Motor neuron (in vitro differentiated cells): ENCODE measurements around the gene CARMIL3. TPM values are rescaled to one million over a fixed set of nuclear protein-coding genes. Genes with fewer than 3 reads are reported as not detected.
A peak's percentile ranks its signal among the peaks of the same experiment; 100 is the strongest.
"Not testable (repeated sequence)": the region's sequence is repeated elsewhere in the genome, so short reads cannot be mapped to it uniquely, and the experiment has no call there.

ENCODE experiments used
- ATAC-seq, 8 experiments: fragments of 200-7000 bp; cut with Tn5 transposase; replicated peaks in 6 of 8; 2 replicates each; pipeline ENCODE4 v1.8.0; 2021; ENCODE audit warnings: mild to moderate bottlenecking in 8 of 8, moderate library complexity in 8 of 8
- H3K27ac ChIP-seq, 2 donors: fragments of 250-450 bp; sonication (Bioruptor Pico); 2 replicates each; pipeline ENCODE4 v1.9.0; 2021; ENCODE audit warnings: antibody characterized with exemption in 2 of 2, mild to moderate bottlenecking in 2 of 2, moderate library complexity in 1 of 2
- H3K4me1 ChIP-seq, 2 donors: fragments of 250-450 bp; sonication (Bioruptor Pico); replicated peaks in 1 of 2; 2 replicates each; pipeline ENCODE4 v1.6.1; 2021; ENCODE audit warnings: antibody characterized with exemption in 2 of 2, mild to moderate bottlenecking in 2 of 2, moderate library complexity in 1 of 2
- H3K4me3 ChIP-seq, 5 donors: fragments of 250-450 bp; sonication (Bioruptor Pico); 2 replicates each; pipeline ENCODE4 v1.9.0; 2021; ENCODE audit warnings: antibody characterized with exemption in 5 of 5, mild to moderate bottlenecking in 5 of 5, moderate library complexity in 4 of 5
- WGBS, 10 experiments: fragments of 450-650 bp; shearing (Covaris generic); methylation state at CpG; one replicate each; pipeline ENCODE4 v1.0.0; 2022; 5-methylcytosine and 5-hydroxymethylcytosine counted together
- in situ Hi-C, 9 experiments: fragments of 400-800 bp; cut with MboI; loops; one replicate each; pipeline ENCODE4 v1.15.0; 2021; ENCODE audit warnings: low sequenced_read_pairs in 9 of 9, low pct_unique_long_range_greater_than_20kb in 2 of 9; ENCODE audit not compliant: unreplicated experiment in 9 of 9
- total RNA-seq, 8 experiments: library from RNA; unstranded; fragments of 300-600 nt; gene quantifications; 2 replicates each; pipeline versions ENCODE4 v1.2.3 to v1.2.4, GENCODE V29; 2022

CARMIL3 gene
- 10 to 100 TPM in 6 of 8 experiments, 1 to 10 TPM in 2; 3.7 to 44.7 (median 25.6) TPM for total RNA-seq

GRCh38 chr14:24051789-24052655, at the start of gene CARMIL3:
TSS of gene CARMIL3 (plus strand) at chr14:24052009. CDS start at chr14:24052154, 145 bp downstream.
- in situ Hi-C loops: no loop called here
- 0 to 20% (median 1%) methylated on average over 1 to 10 of the region's 92 CpGs; no CpG with 5 or more reads in 6 of the 10 experiments for WGBS, 10 experiments
- ATAC-seq: peak; percentile 71 to 89 (median 86)
- Histone ChIP-seq H3K27ac (peak within 1 kb of the TSS; percentile 83 to 89), H3K4me3 (peak within 1 kb of the TSS; percentile 55 to 91 (median 60)), H3K4me1 (peaks cover 9 to 12% of the 10 kb centered on the region in 2 donors)

GRCh38 chr14:24006471-24006816, 45.4 kb upstream of the CARMIL3 start:
- no CpG with 5 or more reads among the region's 15 CpGs for WGBS, 10 experiments
- H3K4me3 ChIP-seq, H3K27ac ChIP-seq, in situ Hi-C loops, H3K4me1 ChIP-seq: not testable (repeated sequence)
- peak in 7 of 8 experiments; percentile 42 to 66 (median 59) for ATAC-seq

- H3K4me1 ChIP-seq, H3K27ac ChIP-seq, in situ Hi-C loops: not testable (repeated sequence)
- ATAC-seq: peak; percentile 78 to 97 (median 93)
- no CpG with 5 or more reads among the region's 62 CpGs for WGBS, 10 experiments
- peak overlapping the region in 4 of 5 donors; percentile 15 to 30 (median 21) for H3K4me3 ChIP-seq
Observed at GRCh38 chr14:24006817-24007652, 44.8 kb upstream of the CARMIL3 start.

- Histone ChIP-seq H3K4me3 (no peak overlapping the region), H3K27ac (no peak overlapping the region), H3K4me1 (peaks cover 2 to 9% of the 10 kb centered on the region in 2 donors)
- no peak for ATAC-seq
- in situ Hi-C loops: no loop called here
- WGBS, 10 experiments: 8 to 70% (median 57%) methylated on average over 1 to 2 of the region's 2 CpGs; no CpG with 5 or more reads in 1 of the 10 experiments
Observed at GRCh38 chr14:24011051-24011450, 40.8 kb upstream of the CARMIL3 start.

GRCh38 chr14:24012726-24013273, 39.0 kb upstream of the CARMIL3 start:
- ATAC-seq, in situ Hi-C loops, H3K4me3 ChIP-seq, H3K27ac ChIP-seq, H3K4me1 ChIP-seq: not testable (repeated sequence)
- 25 to 75% (median 44%) methylated on average over 1 to 4 of the region's 4 CpGs; no CpG with 5 or more reads in 2 of the 10 experiments for WGBS, 10 experiments

GRCh38 chr14:24013654-24014514, 37.9 kb upstream of the CARMIL3 start:
- H3K4me3 ChIP-seq: no peak overlapping the region
- peaks cover 2 to 9% of the 10 kb centered on the region in 2 donors for H3K4me1 ChIP-seq
- in situ Hi-C loops: no loop called here
- no peak overlapping the region for H3K27ac ChIP-seq
- peak in 7 of 8 experiments; percentile 45 to 83 (median 74) for ATAC-seq
- WGBS, 10 experiments: 2 to 90% (median 25%) methylated on average over 1 to 9 of the region's 12 CpGs; no CpG with 5 or more reads in 1 of the 10 experiments

GRCh38 chr14:24015745-24016144, 36.1 kb upstream of the CARMIL3 start:
- ATAC-seq, H3K4me1 ChIP-seq, H3K4me3 ChIP-seq, H3K27ac ChIP-seq, in situ Hi-C loops: not testable (repeated sequence)
- 87 to 100% methylated on average over 1 to 3 of the region's 6 CpGs; no CpG with 5 or more reads in 8 of the 10 experiments for WGBS, 10 experiments

GRCh38 chr14:24018978-24019377, 32.8 kb upstream of the CARMIL3 start:
- H3K27ac ChIP-seq, in situ Hi-C loops, H3K4me1 ChIP-seq, ATAC-seq, H3K4me3 ChIP-seq: not testable (repeated sequence)

GRCh38 chr14:24019944-24020343, 31.9 kb upstream of the CARMIL3 start:
- ATAC-seq: peak in 3 of 8 experiments; percentile 99
- 0 to 67% (median 20%) methylated on average over 1 to 2 of the region's 2 CpGs; no CpG with 5 or more reads in 3 of the 10 experiments for WGBS, 10 experiments
- H3K27ac ChIP-seq, in situ Hi-C loops, H3K4me3 ChIP-seq, H3K4me1 ChIP-seq: not testable (repeated sequence)

GRCh38 chr14:24020520-24020919, 31.3 kb upstream of the CARMIL3 start:
- H3K4me1 ChIP-seq, in situ Hi-C loops, H3K4me3 ChIP-seq, H3K27ac ChIP-seq: not testable (repeated sequence)
- peak in 3 of 8 experiments; percentile 62 to 71 (median 70) for ATAC-seq
- WGBS, 10 experiments: 0 to 80% (median 50%) methylated on average over 1 to 2 of the region's 3 CpGs; no CpG with 5 or more reads in 3 of the 10 experiments

- in situ Hi-C loops, H3K4me3 ChIP-seq, H3K27ac ChIP-seq, ATAC-seq, H3K4me1 ChIP-seq: not testable (repeated sequence)
- WGBS, 10 experiments: 67 to 100% (median 89%) methylated on average over 1 to 2 of the region's 3 CpGs; no CpG with 5 or more reads in 5 of the 10 experiments
Observed at GRCh38 chr14:24024939-24025418, 26.8 kb upstream of the CARMIL3 start.

- WGBS, 10 experiments: 100% methylated on average over 1 of the region's 3 CpGs; no CpG with 5 or more reads in 9 of the 10 experiments
- in situ Hi-C loops: loop anchor here in 1 of 9 experiments (10.0 kb wide), 1 partner anchor 45 kb away; the partner anchor contains the start of gene DHRS4L2
- not testable (repeated sequence) for ATAC-seq, H3K4me1 ChIP-seq, H3K27ac ChIP-seq, H3K4me3 ChIP-seq
Observed at GRCh38 chr14:24029687-24030086, 22.1 kb upstream of the CARMIL3 start.
